GM19193 (cell line): ENCODE measurements around the gene ANKRA2.

Source experiments
- POLR2A ChIP-seq: IDR thresholded peaks from 4 replicates; pipeline ENCODE4 v1.6.1; 2011; ENCODE audit not compliant: insufficient read depth, insufficient read length; ENCODE audit errors: extremely low read depth

ANKRA2 gene, protein sequence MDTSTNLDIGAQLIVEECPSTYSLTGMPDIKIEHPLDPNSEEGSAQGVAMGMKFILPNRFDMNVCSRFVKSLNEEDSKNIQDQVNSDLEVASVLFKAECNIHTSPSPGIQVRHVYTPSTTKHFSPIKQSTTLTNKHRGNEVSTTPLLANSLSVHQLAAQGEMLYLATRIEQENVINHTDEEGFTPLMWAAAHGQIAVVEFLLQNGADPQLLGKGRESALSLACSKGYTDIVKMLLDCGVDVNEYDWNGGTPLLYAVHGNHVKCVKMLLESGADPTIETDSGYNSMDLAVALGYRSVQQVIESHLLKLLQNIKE

DNA sequence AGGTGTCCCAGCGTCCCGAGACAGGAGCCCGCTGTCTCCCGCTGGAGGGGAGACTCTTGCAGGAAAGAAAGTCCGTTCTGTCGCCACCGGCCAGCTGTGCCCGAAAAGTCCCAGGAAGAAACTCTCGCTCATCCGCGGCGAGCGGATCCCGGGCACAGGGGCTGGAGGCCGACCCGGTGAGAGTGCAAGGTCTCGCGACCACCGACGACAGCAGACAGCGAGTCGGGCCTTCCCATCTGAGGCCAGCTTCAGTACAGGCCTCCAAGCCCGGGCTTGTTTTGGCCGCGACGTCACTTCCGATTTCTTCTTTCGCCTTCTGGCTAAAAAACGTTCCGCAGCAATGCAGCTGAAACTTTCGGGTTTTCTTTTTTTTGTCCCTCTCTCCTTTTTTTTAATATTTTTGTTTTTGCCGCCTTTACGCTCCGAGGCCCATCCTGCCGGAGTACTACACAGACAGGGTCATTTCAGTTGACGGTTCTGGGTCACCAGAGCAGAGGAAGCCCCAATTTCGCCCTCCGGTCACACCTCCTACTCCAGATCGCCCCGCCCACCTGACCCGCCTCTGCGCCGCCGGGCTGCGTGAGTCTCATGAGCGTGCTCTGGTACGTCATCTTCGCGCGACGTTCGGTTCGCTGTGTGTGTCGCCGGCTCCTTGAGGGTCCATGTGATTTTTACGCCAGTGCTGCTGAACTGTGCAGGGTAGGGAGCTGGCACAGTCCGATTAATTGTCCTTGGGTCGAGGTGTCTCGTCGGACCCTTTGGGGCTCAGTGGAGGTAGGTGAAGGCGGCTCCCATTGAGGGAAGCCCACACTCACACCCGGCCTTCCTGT, at the start of gene ANKRA2, which contains the start of gene UTP15:
Gene ANKRA2 (minus strand): TSS at position 501 of the 830 bp plus-strand sequence. CDS start 2,758 bp downstream, outside the sequence.
Gene UTP15 (plus strand): TSS at position 605 of the 830 bp plus-strand sequence. CDS start 1,602 bp downstream, outside the sequence.
- TF ChIP-seq POLR2A, result peak; percentile 83

DNA sequence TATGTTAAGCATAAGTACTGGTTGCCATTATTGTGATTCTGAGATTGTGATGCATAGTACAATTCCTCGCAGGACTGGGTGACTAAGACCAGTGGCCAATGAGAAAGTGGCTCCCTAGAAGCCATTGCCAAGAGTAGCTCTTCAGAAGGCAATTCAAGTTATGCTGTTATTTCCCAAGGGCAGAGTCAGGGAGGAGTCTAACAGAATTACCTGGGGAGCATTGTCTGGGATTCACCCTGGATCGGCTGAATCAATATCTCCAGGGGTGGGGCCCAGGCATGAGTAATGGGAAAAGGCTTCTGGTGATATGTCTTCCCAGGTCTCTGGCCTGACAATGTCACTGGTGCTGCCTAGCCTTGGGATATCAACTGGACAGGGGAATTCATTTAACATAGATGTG, 49.6 kb upstream of the ANKRA2 start:
- TF ChIP-seq POLR2A, result no peak

DNA sequence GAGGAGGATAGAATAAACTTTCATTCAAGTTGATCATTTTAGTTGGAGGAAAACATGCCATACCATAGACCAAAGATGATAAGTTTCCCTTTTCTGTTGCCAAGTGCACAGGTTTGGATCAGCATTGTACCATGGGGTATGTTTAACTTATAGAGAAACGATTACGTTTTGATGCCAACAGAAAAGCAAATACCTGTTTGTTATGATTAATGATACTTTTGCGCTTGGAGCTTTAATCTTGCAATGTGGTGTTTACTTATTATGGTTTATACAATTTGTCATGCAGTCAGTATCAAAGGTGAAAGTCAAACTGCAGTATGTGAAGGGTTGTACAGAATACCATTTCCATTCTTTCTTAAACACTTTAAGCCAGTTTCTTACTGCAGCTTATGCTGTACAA, 47.4 kb upstream of the ANKRA2 start:
- no peak for TF ChIP-seq POLR2A

DNA sequence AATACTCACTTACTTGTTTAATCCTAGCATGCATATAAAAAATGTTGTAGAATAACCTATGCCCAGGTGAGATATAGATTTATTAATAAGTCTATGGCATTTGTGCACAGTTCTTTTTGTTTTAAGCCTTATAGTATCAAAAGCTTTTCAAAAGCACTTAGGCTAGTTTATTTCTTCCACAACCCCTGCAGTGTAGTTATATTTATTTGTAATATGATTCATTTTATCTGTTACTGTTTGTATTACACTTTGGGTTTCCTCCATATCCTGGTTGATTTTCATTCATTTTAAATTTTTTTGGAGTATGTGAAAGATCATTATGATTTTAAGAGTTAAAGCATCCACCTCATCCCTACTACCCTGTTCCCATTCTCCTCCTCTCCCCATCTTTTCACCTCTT, 41.8 kb upstream of the ANKRA2 start:
- TF ChIP-seq POLR2A, result no peak

DNA sequence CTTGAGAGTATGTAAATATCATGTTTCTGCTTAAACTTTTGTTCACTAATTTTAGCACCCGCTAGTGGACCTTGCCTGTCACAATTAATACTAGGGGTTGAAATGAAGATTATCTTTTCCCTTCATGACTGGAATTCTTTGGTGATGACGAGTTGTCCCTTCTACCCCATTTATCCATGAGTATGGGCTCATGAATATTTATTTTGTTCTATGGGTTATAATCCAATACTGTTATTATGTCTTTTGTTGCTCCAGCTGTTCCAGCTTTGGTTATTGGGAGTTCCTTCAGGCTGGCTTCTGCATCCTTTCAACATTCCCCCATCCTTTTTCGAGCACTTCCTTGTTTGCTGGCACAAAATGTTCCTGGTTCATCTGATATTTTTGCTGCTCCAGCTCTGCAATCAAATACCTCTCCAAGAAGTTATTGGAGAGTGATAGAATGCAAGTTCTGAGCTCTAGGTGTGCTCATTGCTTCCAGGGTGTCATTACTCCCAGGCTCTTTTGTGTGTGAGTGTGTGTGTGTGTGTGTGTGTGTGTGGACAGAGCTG, 40.8 kb upstream of the ANKRA2 start:
- TF ChIP-seq POLR2A, result no peak

DNA sequence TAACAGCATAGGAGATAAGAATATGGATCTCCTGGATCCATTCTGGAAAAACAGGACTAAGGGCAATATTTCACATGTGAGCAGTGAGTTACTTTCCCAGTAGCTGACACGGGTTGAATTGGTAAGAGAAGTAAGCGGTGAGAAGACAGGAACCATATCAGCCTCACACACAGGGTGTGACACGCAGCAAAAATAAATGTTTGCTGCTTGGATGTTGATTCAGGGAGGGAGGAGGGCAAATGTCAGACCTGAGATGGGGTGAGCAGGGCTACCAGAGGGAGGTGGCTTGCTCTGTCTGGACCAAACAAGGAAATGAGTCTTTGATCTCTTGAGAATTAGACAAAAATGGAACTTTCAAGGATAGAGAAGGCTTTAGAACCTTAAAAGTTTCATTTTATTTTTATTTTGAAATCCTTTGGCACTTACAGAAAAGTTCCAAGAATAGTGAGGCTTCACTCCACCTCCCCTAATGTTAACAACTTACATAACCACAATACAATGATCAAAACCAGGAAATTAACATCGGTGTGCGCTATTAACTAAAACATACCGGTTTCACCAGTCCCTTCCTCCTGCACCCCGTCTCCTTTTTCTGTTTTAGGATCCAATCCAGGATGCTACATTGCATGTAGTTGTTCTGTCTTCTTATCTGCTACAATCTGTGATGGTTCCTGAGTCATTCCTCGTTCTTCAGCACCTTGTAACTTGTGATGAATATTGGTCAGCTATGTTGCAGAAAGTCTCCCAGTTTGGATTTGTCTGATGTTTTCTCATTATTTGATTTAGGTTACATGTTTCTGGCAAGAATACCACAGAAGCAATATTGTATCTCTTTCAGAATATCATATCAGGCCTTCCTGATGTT, 40.0 kb upstream of the ANKRA2 start:
- TF ChIP-seq POLR2A, result no peak

DNA sequence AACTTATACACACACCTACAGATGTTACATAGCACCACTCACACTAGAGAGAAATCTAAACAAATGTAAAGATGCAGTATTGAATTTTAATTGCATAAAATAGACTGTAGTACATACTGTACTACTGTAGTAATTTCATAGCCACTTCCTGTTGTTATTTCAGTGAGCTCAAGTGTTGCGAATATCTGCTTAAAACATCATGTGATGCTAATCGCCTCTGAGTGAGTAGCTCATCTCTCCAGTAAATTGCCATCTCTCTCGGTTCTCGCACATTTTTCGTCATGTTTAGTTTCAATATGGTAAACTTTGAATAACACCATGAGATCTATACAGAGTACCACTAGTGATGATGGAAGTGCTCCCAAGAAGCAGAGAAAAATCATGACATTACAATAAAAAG, 38.6 kb upstream of the ANKRA2 start:
- no peak for TF ChIP-seq POLR2A

DNA sequence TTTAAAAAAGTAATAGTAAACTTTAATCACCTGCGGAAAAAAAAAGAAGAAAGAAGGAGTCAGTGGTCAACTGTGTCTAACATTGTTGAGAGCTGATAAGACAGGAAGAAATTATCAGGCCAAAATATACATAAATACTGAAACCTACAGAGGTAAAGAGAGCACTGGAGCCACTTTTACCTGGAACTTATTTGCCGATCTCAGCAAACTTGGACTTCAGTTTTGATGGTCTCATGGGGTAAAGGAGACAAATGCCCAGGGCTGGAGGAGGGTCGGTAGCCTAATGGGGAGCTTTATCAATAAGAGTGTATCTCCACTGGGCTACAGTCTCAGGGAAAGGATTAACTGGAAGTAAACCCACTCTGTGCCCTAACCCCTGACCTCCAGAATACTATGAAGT, 33.9 kb upstream of the ANKRA2 start:
- no peak for TF ChIP-seq POLR2A

DNA sequence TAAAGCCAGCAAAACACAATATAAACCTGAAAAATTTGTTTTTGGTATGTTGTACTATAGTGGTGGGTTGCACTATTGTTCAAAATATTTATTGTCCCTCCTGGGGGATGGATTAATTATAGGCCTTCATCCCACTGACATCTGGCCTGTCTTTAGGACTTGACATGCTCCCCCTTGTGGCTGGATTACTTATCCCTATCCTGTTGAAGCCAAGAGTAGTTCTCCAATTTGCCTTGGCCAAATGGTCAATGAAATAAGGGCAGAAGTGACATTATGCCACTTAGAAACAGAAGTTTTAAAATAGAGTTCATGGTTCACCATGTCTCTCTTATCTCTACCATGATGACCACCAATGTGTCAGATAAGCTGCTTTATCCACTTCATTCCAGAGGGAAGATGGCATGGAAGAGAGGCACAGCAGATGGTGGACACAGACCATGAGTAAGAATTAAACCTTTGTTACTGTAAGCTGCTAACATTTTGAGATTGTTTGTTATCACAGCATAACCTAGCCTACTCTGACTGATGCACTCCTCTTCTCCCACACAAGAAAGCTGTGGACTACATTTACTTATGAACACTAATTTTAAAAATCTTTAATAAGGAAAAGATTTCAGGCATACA, 31.4 kb upstream of the ANKRA2 start:
- no peak for TF ChIP-seq POLR2A

DNA sequence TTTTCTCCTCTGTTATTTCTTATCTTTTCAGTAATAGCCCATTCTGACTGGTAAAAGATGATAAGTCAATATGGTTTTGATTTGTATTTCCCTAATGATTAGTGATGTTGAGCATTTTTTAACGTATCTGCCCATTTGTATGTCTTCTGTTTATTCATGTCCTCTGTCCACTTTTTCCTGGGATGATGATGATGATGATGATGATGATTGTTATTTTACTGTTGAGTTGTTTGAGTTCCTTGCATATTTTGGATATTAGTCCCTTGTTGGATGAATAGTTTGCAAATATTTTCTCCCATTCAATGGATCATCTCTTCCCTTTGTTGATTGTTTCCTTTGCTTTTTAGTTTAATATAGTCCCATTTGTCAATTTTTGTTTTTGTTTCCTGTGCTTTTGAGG, 27.1 kb upstream of the ANKRA2 start:
- no peak for TF ChIP-seq POLR2A

DNA sequence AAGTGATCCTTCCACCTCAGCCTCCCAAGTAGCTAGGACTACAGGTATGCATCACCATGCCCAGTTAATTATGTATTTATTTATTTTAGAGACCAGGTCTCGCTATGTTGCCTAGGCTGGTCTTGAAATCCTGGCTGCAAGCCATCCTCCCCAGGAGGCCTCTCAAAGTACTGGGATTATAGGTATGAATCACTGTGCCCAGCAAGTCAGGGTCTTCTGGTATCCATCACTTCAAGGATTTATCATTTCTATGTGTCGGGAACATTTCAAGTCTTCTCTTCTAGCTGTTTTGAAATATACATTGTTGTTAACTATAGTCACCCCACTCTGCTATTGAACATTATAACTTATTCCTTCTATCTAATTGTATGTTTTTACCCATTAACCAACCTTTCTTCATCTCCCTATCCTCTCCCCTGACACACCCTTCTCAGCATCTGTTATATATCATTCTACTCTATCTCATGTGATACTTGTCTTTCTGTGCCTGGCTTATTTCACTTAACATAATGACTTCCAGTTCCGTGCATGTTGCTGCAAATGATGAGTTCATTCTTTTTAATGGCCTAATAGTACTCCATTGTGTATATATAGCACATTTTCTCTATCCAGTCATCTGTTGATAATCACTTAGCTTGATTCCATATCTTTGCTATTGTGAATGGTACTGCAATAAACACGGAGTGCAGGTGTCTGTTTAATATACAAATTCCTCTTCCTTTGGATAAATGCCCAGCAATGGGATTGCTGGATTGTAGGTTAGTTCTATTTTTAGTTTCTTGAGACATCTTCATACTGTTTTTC, 26.5 kb upstream of the ANKRA2 start:
- no peak for TF ChIP-seq POLR2A

DNA sequence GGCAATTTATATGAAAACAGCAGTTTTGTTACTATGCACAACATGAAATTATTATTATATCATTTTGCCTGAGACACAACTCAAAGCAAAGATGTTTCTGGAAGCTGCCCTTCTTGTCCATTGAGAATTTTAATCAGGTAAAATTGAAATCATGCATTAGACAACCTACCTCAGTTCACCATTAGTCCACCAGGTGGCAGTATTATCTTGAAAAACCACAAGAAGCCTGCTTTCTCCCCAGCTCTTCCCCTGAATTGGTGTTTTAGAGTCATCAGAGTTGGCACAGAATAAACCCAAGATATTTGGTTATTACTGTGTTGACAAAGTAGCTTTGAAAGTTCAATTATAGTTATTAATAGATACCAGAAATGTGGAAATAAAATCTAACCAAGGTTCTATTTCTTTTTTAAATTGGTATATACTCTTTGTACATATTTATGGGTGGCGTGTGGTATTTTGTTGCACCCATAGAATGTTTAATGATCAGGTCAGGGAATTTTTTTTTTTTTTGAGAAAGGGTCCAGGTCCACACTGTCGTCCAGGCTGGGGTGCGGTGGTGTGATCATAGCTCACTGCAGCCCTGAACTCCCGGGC, 25.8 kb upstream of the ANKRA2 start:
- no peak for TF ChIP-seq POLR2A

DNA sequence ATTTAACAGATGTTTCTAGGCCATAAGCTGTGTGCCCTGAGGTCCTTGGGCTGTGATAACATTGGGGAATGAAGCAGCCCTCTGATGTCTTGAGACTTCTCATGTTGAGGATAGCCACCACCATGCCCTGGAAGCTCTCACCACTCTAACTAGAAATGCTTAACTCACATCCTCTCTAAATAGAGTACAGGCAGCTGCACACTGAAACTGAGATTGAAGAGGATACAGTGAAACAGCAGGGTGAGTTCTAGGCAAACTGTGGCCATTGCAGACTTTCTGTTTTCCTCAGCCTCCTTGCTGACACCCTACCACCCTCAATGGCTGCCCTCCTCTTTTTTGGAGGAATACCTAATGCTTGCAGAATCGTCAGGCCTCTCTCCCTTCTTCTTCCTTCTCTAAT, 22.5 kb upstream of the ANKRA2 start:
- TF ChIP-seq POLR2A, result no peak
